Peyer's patch (tissue), 4 donors: ENCODE measurements around the gene SLC25A29.

ENCODE experiments used
- POLR2A ChIP-seq, 2 donors: fragments of 450-650 bp; IDR thresholded peaks; one replicate each; pipeline ENCODE4 v1.5.1; 2017; ENCODE audit warnings: antibody characterized with exemption in 2 of 2, mild to moderate bottlenecking in 2 of 2, moderate library complexity in 2 of 2
- TF ChIP-seq, protein P1 (sequence below), 6 experiments: fragments of 450-650 bp in 4 of 6; fragments of 200-600 bp in 2 of 6; sonication (generic) in 1 of 6; IDR thresholded peaks; one replicate each; pipeline ENCODE4 v1.5.1; 2017 to 2019; ENCODE audit warnings: antibody characterized with exemption in 6 of 6, mild to moderate bottlenecking in 3 of 6, moderate library complexity in 1 of 6

GRCh38 chr14:100336618-100337530 lies 30.6 kb upstream of the SLC25A29 start:
- TF ChIP-seq, protein P1, sequence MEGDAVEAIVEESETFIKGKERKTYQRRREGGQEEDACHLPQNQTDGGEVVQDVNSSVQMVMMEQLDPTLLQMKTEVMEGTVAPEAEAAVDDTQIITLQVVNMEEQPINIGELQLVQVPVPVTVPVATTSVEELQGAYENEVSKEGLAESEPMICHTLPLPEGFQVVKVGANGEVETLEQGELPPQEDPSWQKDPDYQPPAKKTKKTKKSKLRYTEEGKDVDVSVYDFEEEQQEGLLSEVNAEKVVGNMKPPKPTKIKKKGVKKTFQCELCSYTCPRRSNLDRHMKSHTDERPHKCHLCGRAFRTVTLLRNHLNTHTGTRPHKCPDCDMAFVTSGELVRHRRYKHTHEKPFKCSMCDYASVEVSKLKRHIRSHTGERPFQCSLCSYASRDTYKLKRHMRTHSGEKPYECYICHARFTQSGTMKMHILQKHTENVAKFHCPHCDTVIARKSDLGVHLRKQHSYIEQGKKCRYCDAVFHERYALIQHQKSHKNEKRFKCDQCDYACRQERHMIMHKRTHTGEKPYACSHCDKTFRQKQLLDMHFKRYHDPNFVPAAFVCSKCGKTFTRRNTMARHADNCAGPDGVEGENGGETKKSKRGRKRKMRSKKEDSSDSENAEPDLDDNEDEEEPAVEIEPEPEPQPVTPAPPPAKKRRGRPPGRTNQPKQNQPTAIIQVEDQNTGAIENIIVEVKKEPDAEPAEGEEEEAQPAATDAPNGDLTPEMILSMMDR (IDR thresholded peaks at IDR 0.05): no peak
- TF ChIP-seq POLR2A (IDR thresholded peaks at IDR 0.05): no peak
